Epithelial cell of esophagus (primary cell): ENCODE measurements around the gene TATDN2.
"Not testable (repeated sequence)": the region's sequence is repeated elsewhere in the genome, so short reads cannot be mapped to it uniquely, and the experiment has no call there.

Experiments
- DNase-seq: peaks from one replicate; pipeline ENCODE4 v3.0.0; 2010; ENCODE audit warnings: low read depth
- H3K4me3 ChIP-seq: 2 replicates; pipeline ENCODE4 v1.5.1; 2011; ENCODE audit warnings: mild to moderate bottlenecking, low read length, control low read depth
- TF ChIP-seq, protein P1 (sequence below): IDR thresholded peaks from 2 replicates; pipeline ENCODE4 v1.5.1; 2011; ENCODE audit warnings: low read depth, mild to moderate bottlenecking, low read length, control low read depth, inconsistent platforms; ENCODE audit not compliant: insufficient read depth; ENCODE audit errors: missing control alignments

The TATDN2 gene

DNA sequence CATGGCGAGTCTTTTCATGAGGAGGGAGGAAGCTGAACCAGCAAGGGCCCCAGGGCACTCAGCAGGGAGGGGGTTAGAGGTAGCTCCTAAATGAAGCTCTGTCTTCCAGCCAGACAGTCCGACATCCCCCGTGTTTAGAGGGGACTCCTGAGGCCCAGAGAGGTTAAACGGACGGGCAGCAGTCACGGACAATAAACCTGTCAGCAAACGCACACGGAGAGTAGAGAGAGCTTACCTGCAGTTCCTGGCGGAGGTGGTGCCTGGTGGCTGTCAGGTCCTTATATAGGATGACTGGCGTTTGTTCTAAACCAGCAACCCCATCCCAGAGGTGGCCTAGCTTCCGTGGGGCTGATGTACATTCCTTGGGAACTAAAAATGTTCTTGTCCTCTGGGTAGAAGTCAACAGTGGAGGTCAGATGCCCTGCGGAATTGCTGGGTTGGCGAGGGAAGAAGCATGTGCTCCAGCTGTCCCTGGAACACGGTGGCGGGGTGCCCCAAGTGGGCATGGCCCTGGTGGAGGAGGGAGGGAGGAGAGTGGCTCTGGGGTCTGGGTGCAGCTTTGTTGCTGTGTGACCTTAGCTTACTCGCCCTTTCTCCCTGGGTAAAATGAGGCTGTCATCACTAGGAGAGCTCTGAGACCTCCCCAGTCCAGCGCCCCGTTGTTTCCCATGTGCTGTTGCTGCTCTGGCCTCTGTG is 42.4 kb downstream of the TATDN2 start:
- TF ChIP-seq, protein P1, sequence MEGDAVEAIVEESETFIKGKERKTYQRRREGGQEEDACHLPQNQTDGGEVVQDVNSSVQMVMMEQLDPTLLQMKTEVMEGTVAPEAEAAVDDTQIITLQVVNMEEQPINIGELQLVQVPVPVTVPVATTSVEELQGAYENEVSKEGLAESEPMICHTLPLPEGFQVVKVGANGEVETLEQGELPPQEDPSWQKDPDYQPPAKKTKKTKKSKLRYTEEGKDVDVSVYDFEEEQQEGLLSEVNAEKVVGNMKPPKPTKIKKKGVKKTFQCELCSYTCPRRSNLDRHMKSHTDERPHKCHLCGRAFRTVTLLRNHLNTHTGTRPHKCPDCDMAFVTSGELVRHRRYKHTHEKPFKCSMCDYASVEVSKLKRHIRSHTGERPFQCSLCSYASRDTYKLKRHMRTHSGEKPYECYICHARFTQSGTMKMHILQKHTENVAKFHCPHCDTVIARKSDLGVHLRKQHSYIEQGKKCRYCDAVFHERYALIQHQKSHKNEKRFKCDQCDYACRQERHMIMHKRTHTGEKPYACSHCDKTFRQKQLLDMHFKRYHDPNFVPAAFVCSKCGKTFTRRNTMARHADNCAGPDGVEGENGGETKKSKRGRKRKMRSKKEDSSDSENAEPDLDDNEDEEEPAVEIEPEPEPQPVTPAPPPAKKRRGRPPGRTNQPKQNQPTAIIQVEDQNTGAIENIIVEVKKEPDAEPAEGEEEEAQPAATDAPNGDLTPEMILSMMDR, result no peak
- DNase-seq, result no peak
- no peak overlapping the region for H3K4me3 ChIP-seq

DNA sequence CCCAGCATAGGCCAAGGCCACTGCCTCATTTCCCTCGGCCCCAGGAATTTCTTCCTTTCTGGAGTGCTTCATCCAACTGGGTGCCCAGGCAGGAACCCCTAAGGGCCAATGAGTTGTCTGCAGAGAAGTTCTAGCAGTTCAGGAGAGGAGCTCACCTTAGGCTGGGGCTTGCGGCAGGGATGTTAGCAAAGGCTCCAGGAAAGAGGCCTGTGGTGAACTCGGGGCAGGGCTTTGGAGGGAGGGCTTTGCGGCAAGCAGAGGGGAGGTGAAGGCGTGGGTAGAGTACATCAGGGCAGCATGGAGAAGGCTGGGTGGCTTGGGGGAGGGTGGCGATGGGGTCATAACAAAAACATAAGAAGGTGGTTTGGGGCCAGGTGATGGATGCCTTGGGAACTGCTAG is 43.4 kb downstream of the TATDN2 start:
- DNase-seq, result no peak
- H3K4me3 ChIP-seq, result no peak overlapping the region
- TF ChIP-seq, protein P1, result no peak

GRCh38 chr3:10292505-10293419 is 44.5 kb downstream of the TATDN2 start, which contains the start of gene GHRL:
GHRL (minus strand) TSS chr3:10292947; CDS start chr3:10290180, 2,767 bp downstream.
- TF ChIP-seq, protein P1, result no peak
- no peak within 1 kb of the TSS for H3K4me3 ChIP-seq
- no peak for DNase-seq

DNA sequence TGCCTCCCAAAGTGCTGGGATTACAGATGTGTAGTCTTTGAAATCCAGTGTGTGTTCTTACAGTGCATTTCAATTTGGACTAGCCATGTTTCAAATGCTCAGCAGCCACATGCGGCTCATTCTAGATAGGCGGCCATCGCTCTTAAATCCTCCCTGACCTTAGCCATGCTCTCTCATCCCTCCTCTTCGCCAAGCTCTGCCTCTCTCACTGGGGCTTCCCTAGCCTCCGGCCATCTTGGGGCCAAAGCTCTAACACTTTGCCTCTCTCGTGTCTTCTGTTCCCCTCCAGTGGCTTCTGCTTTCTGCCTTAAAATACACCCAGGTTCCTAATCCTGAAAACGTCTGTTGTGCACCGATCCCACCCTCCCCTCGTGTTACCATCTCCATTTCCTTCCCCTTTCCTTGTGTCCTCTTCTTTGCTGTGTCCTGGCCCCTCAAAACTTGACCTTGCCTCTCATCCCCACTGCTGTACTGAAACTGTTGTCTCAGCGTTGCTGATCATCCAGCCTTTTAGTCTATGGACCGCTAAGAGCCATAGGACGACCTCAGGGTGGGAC is 45.8 kb downstream of the TATDN2 start:
- TF ChIP-seq, protein P1, result no peak
- no peak overlapping the region for H3K4me3 ChIP-seq
- DNase-seq, result no peak

DNA sequence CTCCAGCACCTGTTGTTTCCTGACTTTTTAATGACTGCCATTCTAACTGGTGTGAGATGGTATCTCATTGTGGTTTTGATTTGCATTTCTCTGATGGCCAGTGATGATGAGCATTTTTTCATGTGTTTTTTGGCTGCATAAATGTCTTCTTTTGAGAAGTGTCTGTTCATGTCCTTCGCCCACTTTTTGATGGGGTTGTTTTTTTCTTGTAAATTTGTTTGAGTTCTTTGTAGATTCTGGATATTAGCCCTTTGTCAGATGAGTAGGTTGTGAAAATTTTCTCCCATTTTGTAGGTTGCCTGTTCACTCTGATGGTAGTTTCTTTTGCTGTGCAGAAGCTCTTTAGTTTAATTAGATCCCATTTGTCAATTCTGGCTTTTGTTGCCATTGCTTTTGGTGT is 49.8 kb downstream of the TATDN2 start:
- DNase-seq, H3K4me3 ChIP-seq: not testable (repeated sequence)

GRCh38 chr3:10299175-10299574 is 50.9 kb downstream of the TATDN2 start:
- no peak for DNase-seq
- H3K4me3 ChIP-seq, result no peak overlapping the region
- TF ChIP-seq, protein P1, result no peak

DNA sequence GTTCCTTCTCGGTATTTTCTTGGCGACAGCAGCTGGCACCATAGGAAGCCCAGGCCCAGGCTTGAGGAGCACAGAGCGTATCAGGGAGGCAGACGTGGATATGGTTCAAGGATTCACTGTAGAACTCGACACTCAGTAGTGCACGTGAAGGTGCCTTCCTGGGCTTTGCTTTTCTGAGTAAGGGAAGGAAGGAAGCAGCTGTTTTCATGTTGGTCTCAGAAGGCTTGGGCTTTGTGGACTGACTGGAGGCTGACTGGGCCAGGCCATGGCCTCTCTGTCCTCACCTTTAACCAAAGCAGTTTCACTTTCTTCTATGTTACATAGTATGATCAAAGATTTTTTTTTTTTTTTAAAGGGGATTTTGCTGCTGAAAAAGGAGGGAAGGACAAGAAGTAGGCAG is 51.4 kb downstream of the TATDN2 start:
- no peak overlapping the region for H3K4me3 ChIP-seq
- no peak for DNase-seq
- TF ChIP-seq, protein P1, result no peak
